NT2/D1 (cell line): Measurements from ENCODE around the gene GJA1.

Source experiments
- SUZ12 ChIP-seq: IDR thresholded peaks from 2 replicates; pipeline ENCODE4 v1.6.1; 2011; ENCODE audit not compliant: insufficient read length, insufficient read depth; ENCODE audit errors: extremely low read depth
- YY1 ChIP-seq: IDR thresholded peaks from 2 replicates; pipeline ENCODE4 v1.6.1; 2011; ENCODE audit not compliant: insufficient read length, insufficient read depth

DNA sequence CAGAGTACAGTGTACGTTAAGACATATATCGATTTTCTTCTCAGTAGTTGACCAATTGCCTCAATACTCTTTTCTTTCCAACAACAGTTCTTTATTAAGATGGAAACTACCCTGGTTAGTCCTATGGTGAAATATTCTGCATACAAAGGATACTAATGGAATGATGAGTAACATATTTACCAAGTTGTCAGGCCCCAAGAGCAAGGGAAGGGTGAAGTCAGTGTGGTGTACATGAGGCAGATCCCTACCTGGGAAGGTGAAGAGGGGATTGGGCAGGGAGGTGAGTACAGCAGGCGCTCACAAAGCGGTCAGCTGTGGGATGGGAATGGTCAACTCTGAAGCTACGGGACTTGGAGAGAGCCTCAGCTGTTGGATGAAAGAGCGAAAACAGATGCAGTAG lies 29.7 kb downstream of the GJA1 start:
- no peak for TF ChIP-seq SUZ12
- no peak for TF ChIP-seq YY1
